Mesothelial cell of epicardium (in vitro differentiated cells): ENCODE measurements around the gene TMEM125. TPM values are rescaled to one million over a fixed set of nuclear protein-coding genes. Genes with fewer than 3 reads are reported as not detected.
A peak's percentile ranks its signal among the peaks of the same experiment; 100 is the strongest.

Experiments used
- DNase-seq, 2 experiments: peaks; one replicate each; pipeline ENCODE4 v3.0.0; 2021; ENCODE audit warnings: low spot score in 2 of 2; ENCODE audit not compliant: unreplicated experiment in 2 of 2
- H3K27ac Mint-ChIP-seq: 2 replicates; pipeline ENCODE4 v1.8.0; 2021; ENCODE audit warnings: mixed read lengths
- H3K27me3 Mint-ChIP-seq: 2 replicates; pipeline ENCODE4 v1.8.0; 2021; ENCODE audit warnings: low read depth, mixed read lengths
- H3K36me3 Mint-ChIP-seq: 2 replicates; pipeline ENCODE4 v1.8.0; 2021; ENCODE audit warnings: mixed read lengths
- H3K4me1 Mint-ChIP-seq: 2 replicates; pipeline ENCODE4 v1.8.0; 2021; ENCODE audit warnings: mixed read lengths
- H3K4me3 Mint-ChIP-seq: 2 replicates; pipeline ENCODE4 v1.8.0; 2021; ENCODE audit warnings: mild to moderate bottlenecking, moderate library complexity, mixed read lengths
- H3K9me3 Mint-ChIP-seq: 2 replicates; pipeline ENCODE4 v1.8.0; 2021; ENCODE audit warnings: mixed read lengths
- CTCF ChIP-seq: fragments of 200-600 bp; sonication (generic); IDR thresholded peaks from one replicate; pipeline ENCODE4 v1.5.0; 2021; ENCODE audit warnings: antibody characterized with exemption; ENCODE audit not compliant: unreplicated experiment
- total RNA-seq: library from RNA; stranded (reverse); gene quantifications from 3 replicates; pipeline ENCODE4 v1.2.1, GENCODE V29; 2021

The TMEM125 gene
- total RNA-seq, 1 donor from 2014 or later, result 9.2 TPM

GRCh38 chr1:43247256-43247921, 22.4 kb upstream of the TMEM125 start:
- TF ChIP-seq CTCF, result no peak
- no peak for DNase-seq
- H3K36me3 Mint-ChIP-seq, result peaks cover 1% of the 10 kb centered on the region
- no peak overlapping the region for H3K27ac Mint-ChIP-seq
- peaks cover under 1% of the 10 kb centered on the region for H3K27me3 Mint-ChIP-seq
- no peak overlapping the region for H3K4me3 Mint-ChIP-seq
- H3K9me3 Mint-ChIP-seq, result peaks cover 41% of the 10 kb centered on the region
- H3K4me1 Mint-ChIP-seq, result no peaks in the 10 kb centered on the region

- H3K27me3 Mint-ChIP-seq, result peaks cover 10% of the 10 kb centered on the region
- TF ChIP-seq CTCF, result no peak
- H3K4me3 Mint-ChIP-seq, result no peak overlapping the region
- no peaks in the 10 kb centered on the region for H3K4me1 Mint-ChIP-seq
- H3K27ac Mint-ChIP-seq, result no peak overlapping the region
- no peak for DNase-seq
- peaks cover 1% of the 10 kb centered on the region for H3K36me3 Mint-ChIP-seq
- peaks cover 39% of the 10 kb centered on the region for H3K9me3 Mint-ChIP-seq
These were observed 19.4 kb upstream of the TMEM125 start for GRCh38 chr1:43250351-43250761.

- Mint-ChIP-seq H3K9me3 (peaks cover 33% of the 10 kb centered on the region), H3K4me3 (no peak overlapping the region), H3K36me3 (peaks cover 1% of the 10 kb centered on the region), H3K4me1 (no peaks in the 10 kb centered on the region), H3K27ac (no peak overlapping the region), H3K27me3 (peaks cover 10% of the 10 kb centered on the region)
- TF ChIP-seq CTCF, result no peak
- no peak for DNase-seq
These were observed 18.8 kb upstream of the TMEM125 start for GRCh38 chr1:43251024-43251423.

- Mint-ChIP-seq H3K9me3 (peaks cover 24% of the 10 kb centered on the region), H3K36me3 (peaks cover 1% of the 10 kb centered on the region), H3K4me3 (no peak overlapping the region), H3K4me1 (no peaks in the 10 kb centered on the region), H3K27ac (no peak overlapping the region), H3K27me3 (peaks cover 10% of the 10 kb centered on the region)
- DNase-seq, result no peak
- no peak for TF ChIP-seq CTCF
These were observed 17.6 kb upstream of the TMEM125 start for GRCh38 chr1:43252225-43252624.

- Mint-ChIP-seq H3K36me3 (peaks cover 2% of the 10 kb centered on the region), H3K9me3 (peaks cover 30% of the 10 kb centered on the region), H3K4me3 (no peak overlapping the region), H3K4me1 (no peaks in the 10 kb centered on the region), H3K27ac (no peak overlapping the region), H3K27me3 (peaks cover 10% of the 10 kb centered on the region)
- no peak for TF ChIP-seq CTCF
- no peak for DNase-seq
These were observed 16.6 kb upstream of the TMEM125 start for GRCh38 chr1:43253173-43253572.

- H3K36me3 Mint-ChIP-seq, result peaks cover 7% of the 10 kb centered on the region
- H3K9me3 Mint-ChIP-seq, result peaks cover 36% of the 10 kb centered on the region
- H3K4me3 Mint-ChIP-seq, result no peak overlapping the region
- peaks cover 10% of the 10 kb centered on the region for H3K27me3 Mint-ChIP-seq
- peak in 1 of 2 experiments; percentile 11 for DNase-seq
- no peak overlapping the region for H3K27ac Mint-ChIP-seq
- no peaks in the 10 kb centered on the region for H3K4me1 Mint-ChIP-seq
- TF ChIP-seq CTCF, result no peak
These were observed 15.9 kb upstream of the TMEM125 start for GRCh38 chr1:43253876-43254275.
